Kidney (tissue), 14 donors: ENCODE results near the gene S100A12. TPM values are rescaled to one million over a fixed set of nuclear protein-coding genes. Genes with fewer than 3 reads are reported as not detected.
A peak's percentile ranks its signal among the peaks of the same experiment; 100 is the strongest.

Experiments used
- DNase-seq, 5 donors: peaks; one replicate each; pipeline ENCODE4 v3.0.0-alpha.2; 2013 to 2020
- FAIRE-seq: peaks from 2 replicates; lab custom pipeline; 2012; peaks lifted over from hg19 to GRCh38; lab: Jason Lieb, UNC
- H3K27ac ChIP-seq, 2 donors: one replicate each; pipeline ENCODE4 v1.7.0; 2013; ENCODE audit warnings: low read depth in 2 of 2, low read length in 2 of 2, inconsistent platforms in 1 of 2
- H3K27me3 ChIP-seq: one replicate; pipeline ENCODE4 v1.7.1; 2013; ENCODE audit warnings: low read length, inconsistent platforms; ENCODE audit not compliant: control insufficient read depth, insufficient read depth
- H3K36me3 ChIP-seq, 3 donors: one replicate each; pipeline versions ENCODE4 v1.7.0 to v1.7.1; 2013; ENCODE audit warnings: low read length in 3 of 3, control low read depth in 1 of 3, inconsistent platforms in 1 of 3; ENCODE audit not compliant: insufficient read depth in 3 of 3, control insufficient read depth in 2 of 3
- H3K4me1 ChIP-seq, 3 donors: one replicate each; pipeline versions ENCODE4 v1.7.0 to v1.7.1; 2013; ENCODE audit warnings: low read length in 3 of 3, inconsistent platforms in 1 of 3, low read depth in 1 of 3; ENCODE audit not compliant: control insufficient read depth in 2 of 3, insufficient read depth in 2 of 3
- H3K4me3 ChIP-seq, 3 donors: one replicate each; pipeline versions ENCODE4 v1.7.0 to v1.8.1; 2013; ENCODE audit warnings: low read length in 3 of 3, control low read depth in 1 of 3, inconsistent platforms in 1 of 3
- H3K9ac ChIP-seq, 3 donors: one replicate each; pipeline versions ENCODE4 v1.7.0 to v1.7.1; 2013; ENCODE audit warnings: low read length in 3 of 3, control low read depth in 1 of 3, inconsistent platforms in 1 of 3
- H3K9me3 ChIP-seq, 3 donors: one replicate each; pipeline versions ENCODE4 v1.7.0 to v1.7.1; 2013; ENCODE audit warnings: low read length in 3 of 3, control low read depth in 1 of 3, inconsistent platforms in 1 of 3; ENCODE audit not compliant: control insufficient read depth in 2 of 3, insufficient read depth in 1 of 3
- CTCF ChIP-seq: IDR thresholded peaks from 3 replicates; pipeline ENCODE4 v1.5.1; 2012; ENCODE audit warnings: mild to moderate bottlenecking, moderate library complexity, borderline replicate concordance; ENCODE audit not compliant: insufficient read depth; ENCODE audit errors: extremely low read depth
- intact Hi-C: fragments of 100-400 bp; cut with DNase I; formaldehyde crosslinking; loops from one replicate; pipeline ENCODE4 v1.11.1; 2022
- polyA plus RNA-seq: library from polyadenylated mRNA; stranded (reverse); fragments of 350-450 nt; fragmentation: Illumina TruSeq; extraction: RNeasy Lipid Tissue Mini Kit (QIAGEN cat#74804); gene quantifications from one replicate; pipeline ENCODE4 v1.2.3, GENCODE V29; 2014; ENCODE audit warnings: low read depth, low replicate concordance; ENCODE audit not compliant: insufficient read depth
- total RNA-seq: library from RNA; stranded (reverse); fragmentation: NEBNext Ultra II Directional; extraction: Animal tissue kit (Norgen Biotek cat#: 25700); gene quantifications from one replicate; pipeline ENCODE4 v1.2.1, GENCODE V29; 2021
- donor health status: control.
- donor health status: control.
- donor health status: control.
- donor health status: control.
- donor health status: control.
- donor health status: DM: yes; HTN: yes; CAD: no.
- donor health status: Normal renal cell carcinoma (clear cell type).

S100A12 gene
- total and polyA plus RNA-seq, 2 donors from 2014 or later, result 1.3 to 2.7 TPM

DNA sequence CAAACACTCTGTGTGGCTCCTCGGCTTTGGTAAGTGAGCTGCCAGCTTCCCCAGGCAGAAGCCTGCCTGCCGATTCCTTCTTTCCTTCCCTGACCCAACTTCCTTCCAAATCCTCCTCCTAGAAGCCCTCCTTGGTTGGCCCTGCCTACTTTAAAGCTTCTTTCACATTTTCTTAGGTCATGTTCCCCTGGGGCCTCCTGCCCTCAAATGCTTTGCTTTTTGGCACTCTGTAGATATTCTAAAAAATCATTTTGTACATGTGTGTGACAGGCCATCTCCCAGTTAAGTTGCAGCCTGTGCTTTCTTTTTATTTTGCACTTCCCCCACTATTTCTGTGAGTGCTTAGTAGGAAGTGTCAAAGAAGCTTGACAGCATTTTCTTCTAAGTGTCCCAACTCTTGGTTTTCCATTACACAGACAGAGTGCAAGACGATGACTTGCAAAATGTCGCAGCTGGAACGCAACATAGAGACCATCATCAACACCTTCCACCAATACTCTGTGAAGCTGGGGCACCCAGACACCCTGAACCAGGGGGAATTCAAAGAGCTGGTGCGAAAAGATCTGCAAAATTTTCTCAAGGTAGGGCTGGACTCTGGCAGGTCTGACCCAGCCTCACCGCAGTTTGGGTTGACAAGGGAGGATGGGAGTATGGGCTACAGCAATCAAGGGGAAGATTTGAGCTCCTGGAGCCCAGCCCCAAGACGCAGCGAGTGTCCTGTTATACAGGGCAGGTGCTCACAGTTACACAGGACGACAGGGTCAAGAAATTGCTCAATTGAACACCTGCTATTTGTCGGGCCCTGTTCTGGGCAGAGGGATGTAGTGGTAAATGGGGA, 17.3 kb downstream of the S100A12 start, which contains the start of gene S100A9:
Gene S100A9 (plus strand): TSS at position 2 of the 838 bp plus-strand sequence. CDS start 430 bp downstream, at position 432.
- H3K4me1 ChIP-seq, result no peaks in the 10 kb centered on the region
- no peaks in the 10 kb centered on the region for H3K36me3 ChIP-seq
- no peak for FAIRE-seq
- H3K4me3 ChIP-seq, result no peak within 1 kb of the TSS
- no peak within 1 kb of the TSS for H3K9ac ChIP-seq
- no peaks in the 10 kb centered on the region for H3K9me3 ChIP-seq
- H3K27me3 ChIP-seq, result no peaks in the 10 kb centered on the region
- intact Hi-C loops, result loop anchor here (10.0 kb wide), 1 partner anchor 137 kb away; no protein-coding TSS in a partner anchor
- peak in 1 of 5 donors; percentile 15 for DNase-seq
- no peak within 1 kb of the TSS for H3K27ac ChIP-seq
- TF ChIP-seq CTCF, result no peak

DNA sequence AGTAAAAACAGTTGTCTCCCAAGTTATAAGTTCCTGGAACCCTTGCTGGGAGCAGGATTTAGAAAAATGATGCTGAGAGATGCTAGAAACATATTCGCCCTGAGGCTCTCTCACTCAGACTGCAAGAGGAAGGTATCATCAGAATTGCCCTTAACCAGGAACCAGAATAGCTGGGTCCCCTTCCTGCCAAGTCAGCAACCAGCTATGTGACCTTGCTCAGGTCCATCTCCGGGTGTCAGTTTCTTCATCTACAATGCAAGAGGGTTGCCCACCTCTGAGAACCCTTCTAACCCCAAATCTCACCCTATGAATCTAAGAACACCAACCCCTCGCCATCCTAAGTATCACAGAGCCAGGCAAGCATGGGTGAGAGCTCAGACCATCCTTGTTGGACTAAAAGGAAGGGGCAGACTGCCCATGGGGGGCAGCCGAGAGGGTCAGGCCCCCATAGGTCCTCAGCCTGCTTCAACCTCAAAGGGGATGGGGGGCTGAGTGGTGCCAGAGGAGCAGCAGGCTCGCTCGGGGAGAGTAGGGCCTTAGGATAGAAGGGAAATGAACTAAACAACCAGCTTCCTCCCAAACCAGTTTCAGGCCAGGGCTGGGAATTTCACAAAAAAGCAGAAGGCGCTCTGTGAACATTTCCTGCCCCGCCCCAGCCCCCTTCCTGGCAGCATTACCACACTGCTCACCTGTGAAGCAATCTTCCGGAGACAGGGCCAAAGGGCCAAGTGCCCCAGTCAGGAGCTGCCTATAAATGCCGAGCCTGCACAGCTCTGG, 18.2 kb downstream of the S100A12 start:
- H3K36me3 ChIP-seq, result no peaks in the 10 kb centered on the region
- no peak for FAIRE-seq
- H3K4me3 ChIP-seq, result no peak overlapping the region
- no peak overlapping the region for H3K27ac ChIP-seq
- no peaks in the 10 kb centered on the region for H3K27me3 ChIP-seq
- peak in 2 of 5 donors; percentile 20 to 93 for DNase-seq
- H3K9me3 ChIP-seq, result no peaks in the 10 kb centered on the region
- intact Hi-C loops, result loop anchor here (10.0 kb wide), 1 partner anchor 138 kb away; no protein-coding TSS in a partner anchor
- TF ChIP-seq CTCF, result no peak
- no peak overlapping the region for H3K9ac ChIP-seq
- H3K4me1 ChIP-seq, result no peaks in the 10 kb centered on the region

DNA sequence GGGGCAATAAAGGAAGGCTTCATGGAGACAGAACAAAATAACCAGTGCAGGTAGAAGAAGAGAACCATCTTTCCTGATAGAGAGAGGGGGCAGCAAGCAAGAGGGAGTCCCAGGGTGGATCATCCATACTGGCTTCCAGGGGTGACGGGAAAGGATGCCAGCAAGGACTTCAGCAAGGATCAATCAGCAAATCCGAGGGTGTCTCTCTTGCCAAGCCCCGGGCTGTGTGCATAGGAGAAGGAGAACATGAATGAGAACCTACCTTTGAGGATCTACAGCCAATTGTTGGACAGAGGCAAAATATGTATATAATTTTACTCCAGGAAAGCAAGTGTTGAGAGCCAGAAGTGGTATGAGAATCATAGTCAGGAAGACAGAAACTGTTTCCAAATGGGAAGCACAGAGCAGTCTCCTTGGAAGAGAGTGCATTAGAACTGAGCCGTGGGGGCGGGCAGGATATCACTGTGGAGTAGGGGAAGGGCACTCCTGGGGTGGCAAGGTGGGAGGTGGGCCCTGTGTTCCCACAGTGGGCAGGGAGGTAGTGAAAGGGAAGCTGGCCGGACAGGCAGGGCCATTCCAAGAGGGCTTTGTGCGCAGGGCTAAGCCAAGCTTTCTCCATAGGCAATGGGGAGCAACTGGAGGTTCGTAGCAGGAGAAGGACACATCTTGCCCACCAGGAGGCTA, 18.9 kb downstream of the S100A12 start:
- peak in 1 of 5 donors; percentile 23 for DNase-seq
- intact Hi-C loops, result loop anchor here (10.0 kb wide), 1 partner anchor 138 kb away; no protein-coding TSS in a partner anchor
- Histone ChIP-seq H3K27me3 (no peaks in the 10 kb centered on the region), H3K27ac (no peak overlapping the region), H3K9ac (no peak overlapping the region), H3K36me3 (no peaks in the 10 kb centered on the region), H3K9me3 (no peaks in the 10 kb centered on the region), H3K4me3 (no peak overlapping the region), H3K4me1 (no peaks in the 10 kb centered on the region)
- no peak for TF ChIP-seq CTCF
- no peak for FAIRE-seq
